ENCODE measurements around the gene PTGIS. TPM values are rescaled to one million over a fixed set of nuclear protein-coding genes. Genes with fewer than 3 reads are reported as not detected.

The PTGIS gene
- total RNA-seq, 1 donor from 2014 or later = 31.3 TPM

DNA sequence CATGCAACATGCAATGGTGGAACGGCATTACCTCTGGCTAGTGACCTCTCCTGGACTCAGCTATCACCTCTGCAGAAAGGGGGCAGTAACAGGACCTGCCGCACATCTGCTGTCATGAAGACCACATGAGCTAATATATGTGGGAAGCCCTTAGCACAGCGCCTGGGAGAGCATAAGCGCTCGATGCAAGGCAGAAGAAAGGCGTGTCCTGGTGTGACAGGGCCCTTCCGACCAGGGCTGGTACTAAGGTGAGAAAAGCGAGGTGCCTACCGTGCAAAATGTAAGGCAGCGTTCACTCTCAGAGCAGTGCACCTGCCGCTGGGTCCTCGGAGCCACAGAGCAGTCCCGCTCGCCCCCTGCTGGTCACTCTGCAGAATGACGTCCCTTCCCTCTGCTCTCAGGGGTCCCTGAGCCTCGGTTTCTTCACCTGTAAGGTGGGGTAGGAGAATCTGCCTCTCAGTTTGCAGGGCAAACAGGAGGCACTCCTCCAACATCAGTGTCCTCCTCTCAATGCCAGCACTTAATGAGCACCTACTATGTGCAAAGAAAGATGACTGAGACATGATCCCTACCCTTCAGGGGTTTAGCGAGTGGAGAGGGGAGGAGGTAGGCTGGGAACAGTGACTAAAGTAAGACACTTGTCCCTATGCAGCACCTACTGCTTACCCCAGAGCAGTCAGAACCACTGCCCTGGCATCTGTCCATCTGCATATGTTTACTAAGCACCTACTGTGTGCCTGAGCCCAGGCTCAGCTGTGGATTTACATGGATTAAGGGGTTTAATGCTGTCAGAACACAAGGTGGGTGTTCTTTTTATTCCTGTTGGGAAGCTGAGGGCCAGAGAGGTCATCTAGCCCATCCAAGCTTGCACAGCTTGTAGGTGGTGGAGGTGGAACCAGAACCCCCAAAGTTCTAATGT, 41.1 kb upstream of the PTGIS start:
- Histone ChIP-seq H3K9ac (no peak overlapping the region), H3K4me1 (no peaks in the 10 kb centered on the region), H2AFZ (replicated peaks) (peak overlapping the region; percentile 77), H3K27ac (no peak overlapping the region), H3F3A (ENCODE audit: low read depth) (no peaks in the 10 kb centered on the region), H3K36me3 (no peaks in the 10 kb centered on the region), H3K27me3 (no peaks in the 10 kb centered on the region), H3K4me2 (peak overlapping the region; percentile 78), H3K4me3 (peak overlapping the region; percentile 47), H4K20me1 (ENCODE audit: low read depth) (no peaks in the 10 kb centered on the region), H3K79me2 (ENCODE audit: low read depth) (no peaks in the 10 kb centered on the region), H3K9me3 (ENCODE audit: low read depth) (no peaks in the 10 kb centered on the region)
- TF ChIP-seq, protein P1, sequence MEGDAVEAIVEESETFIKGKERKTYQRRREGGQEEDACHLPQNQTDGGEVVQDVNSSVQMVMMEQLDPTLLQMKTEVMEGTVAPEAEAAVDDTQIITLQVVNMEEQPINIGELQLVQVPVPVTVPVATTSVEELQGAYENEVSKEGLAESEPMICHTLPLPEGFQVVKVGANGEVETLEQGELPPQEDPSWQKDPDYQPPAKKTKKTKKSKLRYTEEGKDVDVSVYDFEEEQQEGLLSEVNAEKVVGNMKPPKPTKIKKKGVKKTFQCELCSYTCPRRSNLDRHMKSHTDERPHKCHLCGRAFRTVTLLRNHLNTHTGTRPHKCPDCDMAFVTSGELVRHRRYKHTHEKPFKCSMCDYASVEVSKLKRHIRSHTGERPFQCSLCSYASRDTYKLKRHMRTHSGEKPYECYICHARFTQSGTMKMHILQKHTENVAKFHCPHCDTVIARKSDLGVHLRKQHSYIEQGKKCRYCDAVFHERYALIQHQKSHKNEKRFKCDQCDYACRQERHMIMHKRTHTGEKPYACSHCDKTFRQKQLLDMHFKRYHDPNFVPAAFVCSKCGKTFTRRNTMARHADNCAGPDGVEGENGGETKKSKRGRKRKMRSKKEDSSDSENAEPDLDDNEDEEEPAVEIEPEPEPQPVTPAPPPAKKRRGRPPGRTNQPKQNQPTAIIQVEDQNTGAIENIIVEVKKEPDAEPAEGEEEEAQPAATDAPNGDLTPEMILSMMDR (IDR thresholded peaks at IDR 0.05) = peak; percentile 97
- TF ChIP-seq EZH2phosphoT487 (IDR thresholded peaks at IDR 0.05) (no peak), EZH2 (IDR thresholded peaks at IDR 0.05) (peak; percentile 32)
- H3K4me3 Mint-ChIP-seq = peak overlapping the region; percentile 30
- peaks cover 17% of the 10 kb centered on the region for H3K27me3 Mint-ChIP-seq (ENCODE audit: insufficient read depth, low read depth)
- DNase-seq (ENCODE audit: low spot score) = peak; percentile 83
- peaks cover 5% of the 10 kb centered on the region for H3K4me1 Mint-ChIP-seq
- H3K36me3 Mint-ChIP-seq = no peaks in the 10 kb centered on the region
- H3K27ac Mint-ChIP-seq = no peak overlapping the region
- H3K9me3 Mint-ChIP-seq = no peaks in the 10 kb centered on the region

DNA sequence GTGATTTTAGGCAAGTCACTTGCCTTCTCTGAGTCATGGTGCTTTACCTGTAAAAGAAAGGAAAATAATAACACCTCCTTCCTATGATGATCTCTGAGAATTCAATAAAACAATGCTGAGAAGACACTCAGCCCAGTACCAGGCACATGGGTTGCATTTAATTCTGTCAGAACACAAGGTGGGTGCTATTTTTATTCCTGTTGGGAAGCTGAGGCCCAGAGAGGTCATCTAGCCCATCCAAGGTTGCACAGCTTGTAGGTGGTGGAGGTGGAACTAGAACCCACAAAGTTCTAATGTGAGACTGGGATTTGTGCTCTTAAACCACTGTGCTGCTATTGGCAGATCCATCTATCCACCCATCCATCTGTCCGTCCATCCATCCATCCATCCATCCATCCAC, 39.6 kb upstream of the PTGIS start:
- Histone ChIP-seq H4K20me1 (ENCODE audit: low read depth) (no peaks in the 10 kb centered on the region), H3K4me2 (no peak overlapping the region), H3K9ac (no peak overlapping the region), H3K4me1 (no peaks in the 10 kb centered on the region), H2AFZ (replicated peaks) (no peak overlapping the region), H3K36me3 (no peaks in the 10 kb centered on the region), H3K27ac (no peak overlapping the region), H3K4me3 (no peak overlapping the region), H3K9me3 (ENCODE audit: low read depth) (no peaks in the 10 kb centered on the region), H3K27me3 (no peaks in the 10 kb centered on the region), H3K79me2 (ENCODE audit: low read depth) (no peaks in the 10 kb centered on the region), H3F3A (ENCODE audit: low read depth) (no peaks in the 10 kb centered on the region)
- no peak overlapping the region for H3K4me3 Mint-ChIP-seq
- no peak for TF ChIP-seq EZH2 (IDR thresholded peaks at IDR 0.05)
- TF ChIP-seq, protein P1 (IDR thresholded peaks at IDR 0.05) = no peak
- TF ChIP-seq EZH2phosphoT487 (IDR thresholded peaks at IDR 0.05) = no peak
- H3K27ac Mint-ChIP-seq = no peak overlapping the region
- peaks cover 16% of the 10 kb centered on the region for H3K27me3 Mint-ChIP-seq (ENCODE audit: insufficient read depth, low read depth)
- DNase-seq (ENCODE audit: low spot score) = no peak
- H3K9me3 Mint-ChIP-seq = no peaks in the 10 kb centered on the region
- H3K36me3 Mint-ChIP-seq = no peaks in the 10 kb centered on the region
- H3K4me1 Mint-ChIP-seq = peaks cover 5% of the 10 kb centered on the region

DNA sequence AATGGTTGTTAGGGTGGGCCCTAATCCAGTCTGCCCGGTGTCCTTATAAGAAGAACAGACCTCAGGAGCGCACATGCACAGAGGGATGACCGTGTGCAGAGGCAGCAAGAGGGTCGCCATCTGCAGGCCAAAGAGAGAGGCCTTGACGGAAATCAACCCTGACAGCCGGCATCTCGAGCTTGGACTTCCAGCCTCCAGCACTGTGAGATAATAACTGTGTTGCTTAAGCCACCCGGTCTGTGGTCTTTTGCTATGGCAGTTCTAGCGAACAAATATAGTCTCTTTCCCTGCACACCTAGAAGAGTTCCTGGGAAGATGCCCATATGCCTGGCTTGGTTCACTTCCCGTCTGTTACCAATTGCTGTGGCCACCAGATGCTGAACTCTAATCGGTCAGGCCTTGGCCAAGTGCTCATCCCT, 35.3 kb upstream of the PTGIS start:
- Histone ChIP-seq H3K4me2 (no peak overlapping the region), H3K27me3 (no peaks in the 10 kb centered on the region), H3K4me1 (no peaks in the 10 kb centered on the region), H3K9me3 (ENCODE audit: low read depth) (no peaks in the 10 kb centered on the region), H4K20me1 (ENCODE audit: low read depth) (no peaks in the 10 kb centered on the region), H2AFZ (replicated peaks) (no peak overlapping the region), H3K4me3 (no peak overlapping the region), H3K79me2 (ENCODE audit: low read depth) (no peaks in the 10 kb centered on the region), H3K36me3 (no peaks in the 10 kb centered on the region), H3K9ac (no peak overlapping the region), H3K27ac (no peak overlapping the region), H3F3A (ENCODE audit: low read depth) (no peaks in the 10 kb centered on the region)
- peak; percentile 59 for DNase-seq (ENCODE audit: low spot score)
- H3K4me3 Mint-ChIP-seq = no peak overlapping the region
- H3K27ac Mint-ChIP-seq = no peak overlapping the region
- no peaks in the 10 kb centered on the region for H3K4me1 Mint-ChIP-seq
- no peaks in the 10 kb centered on the region for H3K36me3 Mint-ChIP-seq
- no peak for TF ChIP-seq EZH2phosphoT487 (IDR thresholded peaks at IDR 0.05)
- TF ChIP-seq, protein P1 (IDR thresholded peaks at IDR 0.05) = peak; percentile 53
- no peak for TF ChIP-seq EZH2 (IDR thresholded peaks at IDR 0.05)
- peaks cover 12% of the 10 kb centered on the region for H3K27me3 Mint-ChIP-seq (ENCODE audit: insufficient read depth, low read depth)
- H3K9me3 Mint-ChIP-seq = no peaks in the 10 kb centered on the region
